Osteoblast (primary cell): Measurements from ENCODE around the gene KRTCAP2. TPM values are rescaled to one million over a fixed set of nuclear protein-coding genes. Genes with fewer than 3 reads are reported as not detected.

Source experiments
- DNase-seq: peaks from one replicate; pipeline ENCODE4 v3.0.0; 2011; ENCODE audit warnings: low spot score, mixed read lengths; ENCODE audit not compliant: insufficient read length; ENCODE audit errors: missing footprints
- H2AFZ ChIP-seq: 2 replicates; pipeline ENCODE4 v1.6.0; 2011; ENCODE audit warnings: mild to moderate bottlenecking, low read length
- H3K27ac ChIP-seq: 2 replicates; pipeline ENCODE4 v1.5.1; 2011; ENCODE audit warnings: mild to moderate bottlenecking, low read depth, low read length, moderate library complexity
- H3K27me3 ChIP-seq: 2 replicates; pipeline ENCODE4 v1.6.0; 2012; ENCODE audit warnings: mild to moderate bottlenecking, control low read depth, inconsistent platforms, low read length, moderate library complexity; ENCODE audit not compliant: insufficient read depth
- H3K36me3 ChIP-seq: 2 replicates; pipeline ENCODE4 v1.5.1; 2011; ENCODE audit warnings: mild to moderate bottlenecking, low read length, control low read depth, moderate library complexity; ENCODE audit not compliant: insufficient read depth
- H3K4me1 ChIP-seq: 2 replicates; pipeline ENCODE4 v1.5.1; 2011; ENCODE audit warnings: mild to moderate bottlenecking, low read length, control low read depth, moderate library complexity; ENCODE audit not compliant: insufficient read depth
- H3K4me2 ChIP-seq: 2 replicates; pipeline ENCODE4 v1.6.0; 2011; ENCODE audit warnings: mild to moderate bottlenecking, low read length; ENCODE audit not compliant: insufficient read depth
- H3K4me3 ChIP-seq: fragments of 200-600 bp; sonication (generic); 3 replicates; pipeline ENCODE4 v1.5.1; 2012; ENCODE audit warnings: mild to moderate bottlenecking, low read length, inconsistent platforms; ENCODE audit not compliant: insufficient read depth
- H3K79me2 ChIP-seq: 2 replicates; pipeline ENCODE4 v1.6.0; 2012; ENCODE audit warnings: mild to moderate bottlenecking, low read length, control low read depth, inconsistent platforms; ENCODE audit not compliant: insufficient read depth
- H3K9me3 ChIP-seq: 2 replicates; pipeline ENCODE4 v1.5.1; 2011; ENCODE audit warnings: low read depth, low read length, control low read depth
- H4K20me1 ChIP-seq: 2 replicates; pipeline ENCODE4 v1.6.0; 2012; ENCODE audit warnings: mild to moderate bottlenecking, low read length, control low read depth; ENCODE audit not compliant: insufficient read depth
- total RNA-seq: library from RNA; depleted of rRNA; stranded (reverse); fragments of >200 nt; gene quantifications from 2 replicates; pipeline ENCODE4 v1.2.3, GENCODE V29; 2012
- TF ChIP-seq, protein P1 (sequence below): IDR thresholded peaks from 2 replicates; pipeline ENCODE4 v1.5.1; 2011; ENCODE audit warnings: mild to moderate bottlenecking, low read depth, low read length, moderate library complexity; ENCODE audit errors: extremely low read depth

The KRTCAP2 gene
- total RNA-seq, 1 donor = 117 TPM

DNA sequence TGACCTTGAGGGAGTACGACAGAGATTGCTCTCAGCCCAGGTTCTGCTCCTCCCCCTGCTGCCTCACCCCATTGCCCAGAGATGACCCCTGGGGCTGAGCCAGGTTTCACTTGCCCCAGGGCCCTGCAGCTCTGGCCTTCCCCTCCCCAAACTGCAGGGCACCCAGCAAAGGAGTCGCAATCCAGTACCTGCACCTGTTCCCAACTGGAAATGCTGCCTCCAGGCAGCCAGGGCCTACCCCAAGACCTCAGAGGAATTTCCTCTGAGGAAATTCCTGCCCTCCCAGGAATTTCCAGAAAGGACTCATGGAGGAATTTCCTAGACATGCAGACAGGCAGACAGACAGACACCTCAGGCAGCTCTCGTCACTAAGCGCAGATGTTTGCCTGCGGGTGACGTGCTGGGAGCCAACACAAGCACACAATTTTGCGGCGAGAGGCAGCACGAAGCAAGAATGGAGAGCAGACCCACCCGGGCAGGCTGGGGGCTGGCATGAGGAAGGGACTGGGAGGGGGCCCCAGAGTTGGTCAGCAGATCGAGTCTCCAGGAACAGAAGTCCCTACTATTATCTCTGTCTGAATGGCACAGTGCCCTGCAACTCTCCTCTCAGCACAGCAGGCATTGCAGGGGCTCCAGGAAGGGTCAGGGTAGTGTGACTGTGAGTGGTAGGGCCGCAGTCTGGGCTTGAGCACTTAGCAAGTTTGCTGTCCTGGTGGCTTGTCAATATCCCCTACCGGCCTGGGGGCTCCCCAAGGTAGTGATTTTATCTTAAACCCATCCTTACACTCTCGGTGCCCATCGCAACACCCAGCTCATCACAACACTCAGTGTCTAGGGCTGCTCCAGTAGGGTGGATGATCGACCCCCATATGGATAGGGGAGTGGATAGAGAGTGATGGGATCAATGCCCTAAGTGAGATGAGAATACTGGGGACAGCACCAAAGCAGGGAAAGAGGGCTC lies 48.3 kb downstream of the KRTCAP2 start:
- H3K4me3 ChIP-seq = no peak overlapping the region
- DNase-seq = no peak
- peaks cover 65% of the 10 kb centered on the region for H3K27me3 ChIP-seq
- H3K79me2 ChIP-seq = no peaks in the 10 kb centered on the region
- peaks cover 12% of the 10 kb centered on the region for H3K4me1 ChIP-seq
- no peak overlapping the region for H2AFZ ChIP-seq
- TF ChIP-seq, protein P1, sequence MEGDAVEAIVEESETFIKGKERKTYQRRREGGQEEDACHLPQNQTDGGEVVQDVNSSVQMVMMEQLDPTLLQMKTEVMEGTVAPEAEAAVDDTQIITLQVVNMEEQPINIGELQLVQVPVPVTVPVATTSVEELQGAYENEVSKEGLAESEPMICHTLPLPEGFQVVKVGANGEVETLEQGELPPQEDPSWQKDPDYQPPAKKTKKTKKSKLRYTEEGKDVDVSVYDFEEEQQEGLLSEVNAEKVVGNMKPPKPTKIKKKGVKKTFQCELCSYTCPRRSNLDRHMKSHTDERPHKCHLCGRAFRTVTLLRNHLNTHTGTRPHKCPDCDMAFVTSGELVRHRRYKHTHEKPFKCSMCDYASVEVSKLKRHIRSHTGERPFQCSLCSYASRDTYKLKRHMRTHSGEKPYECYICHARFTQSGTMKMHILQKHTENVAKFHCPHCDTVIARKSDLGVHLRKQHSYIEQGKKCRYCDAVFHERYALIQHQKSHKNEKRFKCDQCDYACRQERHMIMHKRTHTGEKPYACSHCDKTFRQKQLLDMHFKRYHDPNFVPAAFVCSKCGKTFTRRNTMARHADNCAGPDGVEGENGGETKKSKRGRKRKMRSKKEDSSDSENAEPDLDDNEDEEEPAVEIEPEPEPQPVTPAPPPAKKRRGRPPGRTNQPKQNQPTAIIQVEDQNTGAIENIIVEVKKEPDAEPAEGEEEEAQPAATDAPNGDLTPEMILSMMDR = no peak
- H3K27ac ChIP-seq = no peak overlapping the region
- H3K36me3 ChIP-seq = no peaks in the 10 kb centered on the region
- H3K9me3 ChIP-seq = no peaks in the 10 kb centered on the region
- H4K20me1 ChIP-seq = no peaks in the 10 kb centered on the region
- H3K4me2 ChIP-seq = no peak overlapping the region

DNA sequence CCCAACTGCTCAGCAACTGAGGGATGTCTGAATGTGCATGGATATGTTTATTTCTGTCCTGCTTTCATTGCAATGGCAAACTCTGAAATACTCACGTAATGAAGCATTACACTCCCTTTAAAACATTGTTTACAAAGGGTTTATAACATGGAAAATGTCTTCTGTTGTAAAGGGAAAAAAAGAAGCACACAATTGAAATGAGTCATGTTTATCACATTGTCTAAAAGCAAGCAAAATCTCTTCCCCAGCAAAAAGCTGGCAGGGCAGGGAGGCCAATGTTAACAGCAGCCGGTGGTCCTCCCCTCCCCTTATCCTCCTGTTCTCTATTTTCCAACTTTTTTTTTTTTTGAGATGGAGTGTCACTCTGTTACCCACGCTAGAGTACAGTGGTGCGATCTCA lies 49.3 kb downstream of the KRTCAP2 start:
- H4K20me1 ChIP-seq = no peaks in the 10 kb centered on the region
- DNase-seq = no peak
- no peak overlapping the region for H3K4me2 ChIP-seq
- H3K27me3 ChIP-seq = peaks cover 59% of the 10 kb centered on the region
- H3K9me3 ChIP-seq = no peaks in the 10 kb centered on the region
- no peaks in the 10 kb centered on the region for H3K79me2 ChIP-seq
- peaks cover 7% of the 10 kb centered on the region for H3K4me1 ChIP-seq
- H3K36me3 ChIP-seq = no peaks in the 10 kb centered on the region
- H3K4me3 ChIP-seq = no peak overlapping the region
- no peak overlapping the region for H2AFZ ChIP-seq
- no peak overlapping the region for H3K27ac ChIP-seq
- TF ChIP-seq, protein P1 = no peak

DNA sequence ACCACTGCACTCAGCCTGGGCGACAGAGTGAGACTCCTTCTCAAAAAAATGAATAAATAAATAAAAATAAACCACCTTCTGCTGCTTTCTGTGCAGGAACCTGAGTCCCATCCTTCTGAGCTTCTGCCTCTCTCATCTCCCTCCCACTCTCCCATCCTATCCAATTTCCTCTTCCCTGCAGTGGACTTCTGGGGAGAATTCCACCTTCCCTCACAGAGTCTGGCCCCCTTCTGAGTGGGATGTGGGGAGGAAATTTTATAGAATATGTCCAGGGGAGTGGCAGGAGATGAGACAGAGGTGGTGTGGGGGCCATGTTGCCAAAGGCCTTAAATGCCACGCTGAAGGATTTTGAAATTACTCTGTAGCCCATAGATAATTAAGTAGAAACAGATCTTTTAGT lies 50.8 kb downstream of the KRTCAP2 start:
- no peak overlapping the region for H3K4me3 ChIP-seq
- peaks cover 49% of the 10 kb centered on the region for H3K27me3 ChIP-seq
- no peak for DNase-seq
- no peaks in the 10 kb centered on the region for H3K36me3 ChIP-seq
- no peak overlapping the region for H3K27ac ChIP-seq
- TF ChIP-seq, protein P1 = no peak
- no peaks in the 10 kb centered on the region for H4K20me1 ChIP-seq
- H3K79me2 ChIP-seq = no peaks in the 10 kb centered on the region
- no peaks in the 10 kb centered on the region for H3K9me3 ChIP-seq
- H2AFZ ChIP-seq = no peak overlapping the region
- no peak overlapping the region for H3K4me2 ChIP-seq
- H3K4me1 ChIP-seq = peaks cover 5% of the 10 kb centered on the region

GRCh38 chr1:155121249-155121648 lies 51.9 kb downstream of the KRTCAP2 start:
- DNase-seq = no peak
- peaks cover 38% of the 10 kb centered on the region for H3K27me3 ChIP-seq
- H3K4me1 ChIP-seq = no peaks in the 10 kb centered on the region
- no peaks in the 10 kb centered on the region for H3K36me3 ChIP-seq
- no peak overlapping the region for H2AFZ ChIP-seq
- H3K27ac ChIP-seq = no peak overlapping the region
- no peaks in the 10 kb centered on the region for H3K79me2 ChIP-seq
- no peaks in the 10 kb centered on the region for H4K20me1 ChIP-seq
- TF ChIP-seq, protein P1 = no peak
- H3K4me2 ChIP-seq = no peak overlapping the region
- no peaks in the 10 kb centered on the region for H3K9me3 ChIP-seq
- H3K4me3 ChIP-seq = no peak overlapping the region
